ENCODE results near the gene KNDC1.
A peak's percentile ranks its signal among the peaks of the same experiment; 100 is the strongest.
"Not testable (repeated sequence)": the region's sequence is repeated elsewhere in the genome, so short reads cannot be mapped to it uniquely, and the experiment has no call there.

KNDC1 gene

GRCh38 chr10:133159950-133160825 lies at the start of gene KNDC1:
KNDC1 (plus strand) TSS chr10:133160219; CDS start chr10:133160468, 249 bp downstream.
- H3K4me3 ChIP-seq (replicated peaks; ENCODE audit: low read depth, low read length) = peak within 1 kb of the TSS; percentile 37
- no peak for TF ChIP-seq CTCF (IDR thresholded peaks at IDR 0.05; ENCODE audit: low read depth, low read length, missing control alignments)
- no peak for DNase-seq (ENCODE audit: extremely low read depth, low read depth)

GRCh38 chr10:133110609-133111275 lies 49.3 kb upstream of the KNDC1 start:
- no peak for DNase-seq (ENCODE audit: extremely low read depth, low read depth)
- no peak overlapping the region for H3K4me3 ChIP-seq (replicated peaks; ENCODE audit: low read depth, low read length)
- TF ChIP-seq CTCF (IDR thresholded peaks at IDR 0.05; ENCODE audit: low read depth, low read length, missing control alignments) = no peak

GRCh38 chr10:133111640-133112039 lies 48.4 kb upstream of the KNDC1 start:
- not testable (repeated sequence) for DNase-seq (ENCODE audit: extremely low read depth, low read depth); H3K4me3 ChIP-seq (replicated peaks; ENCODE audit: low read depth, low read length)

GRCh38 chr10:133113146-133113830 lies 46.7 kb upstream of the KNDC1 start:
- DNase-seq (ENCODE audit: extremely low read depth, low read depth) = no peak
- TF ChIP-seq CTCF (IDR thresholded peaks at IDR 0.05; ENCODE audit: low read depth, low read length, missing control alignments) = no peak
- no peak overlapping the region for H3K4me3 ChIP-seq (replicated peaks; ENCODE audit: low read depth, low read length)

- H3K4me3 ChIP-seq (replicated peaks; ENCODE audit: low read depth, low read length) = no peak overlapping the region
- TF ChIP-seq CTCF (IDR thresholded peaks at IDR 0.05; ENCODE audit: low read depth, low read length, missing control alignments) = no peak
- no peak for DNase-seq (ENCODE audit: extremely low read depth, low read depth)
These were observed 46.2 kb upstream of the KNDC1 start for GRCh38 chr10:133113847-133114246.

GRCh38 chr10:133114251-133114650 lies 45.8 kb upstream of the KNDC1 start:
- no peak for DNase-seq (ENCODE audit: extremely low read depth, low read depth)
- H3K4me3 ChIP-seq (replicated peaks; ENCODE audit: low read depth, low read length) = no peak overlapping the region
- TF ChIP-seq CTCF (IDR thresholded peaks at IDR 0.05; ENCODE audit: low read depth, low read length, missing control alignments) = no peak
